Erythroblast (primary cell): Measurements from ENCODE around the gene RNF19B.

Experiments used
- GATA1 ChIP-seq: IDR thresholded peaks from 2 replicates; pipeline ENCODE4 v1.6.1; 2011; ENCODE audit warnings: low read depth, mild to moderate bottlenecking, control low read depth, low read length, moderate library complexity
- POLR2A ChIP-seq: IDR thresholded peaks from 2 replicates; pipeline ENCODE4 v1.6.1; 2011; ENCODE audit warnings: mild to moderate bottlenecking, low read length

DNA sequence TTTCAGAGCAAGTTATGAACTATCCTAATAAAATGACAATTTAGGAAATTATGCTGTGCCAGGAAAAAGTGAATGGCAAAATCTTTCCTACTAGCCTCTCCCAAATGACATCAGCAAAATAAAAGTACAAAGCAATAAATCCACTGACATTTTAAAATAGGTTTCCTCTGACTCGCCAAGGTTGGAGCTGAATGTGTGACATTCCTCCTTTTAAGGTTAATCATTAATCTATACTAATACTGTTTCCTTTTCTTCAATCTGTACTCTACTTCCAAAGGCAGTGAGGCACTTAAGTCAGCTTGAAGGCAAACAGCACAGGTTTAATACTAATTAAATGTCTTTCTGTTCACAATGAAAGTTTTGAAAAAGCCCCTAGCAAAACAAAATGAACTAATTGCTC lies 15.7 kb downstream of the RNF19B start:
- TF ChIP-seq POLR2A = no peak
- TF ChIP-seq GATA1 = no peak
